Gastrocnemius medialis (tissue), 4 donors: Measurements from ENCODE around the gene C14orf180.

Experiments
- CTCF ChIP-seq, 5 experiments: fragments of 450-650 bp in 3 of 5; fragments of 200-600 bp in 2 of 5; sonication (generic) in 2 of 5; IDR thresholded peaks in 4 of 5; conservative IDR thresholded peaks in 1 of 5; 1 replicate in 4 of 5; 2 replicates in 1 of 5; pipeline ENCODE4 v1.5.1; 2016 to 2019; ENCODE audit warnings: antibody characterized with exemption in 5 of 5, mild to moderate bottlenecking in 3 of 5, moderate library complexity in 3 of 5
- POLR2A ChIP-seq, 2 donors: fragments of 450-650 bp; IDR thresholded peaks; one replicate each; pipeline ENCODE4 v1.6.1; 2017; ENCODE audit warnings: antibody characterized with exemption in 2 of 2, mild to moderate bottlenecking in 2 of 2, moderate library complexity in 2 of 2

- TF ChIP-seq CTCF (IDR thresholded peaks at IDR 0.05 in 4 of 5, conservative IDR thresholded peaks at IDR 0.05 in 1 of 5) (no peak), POLR2A (IDR thresholded peaks at IDR 0.05) (no peak)
Observed at GRCh38 chr14:104572668-104573067, 6.9 kb upstream of the C14orf180 start.
